Astrocyte (in vitro differentiated cells and primary cell): Measurements from ENCODE around the gene TBKBP1. TPM values are rescaled to one million over a fixed set of nuclear protein-coding genes. Genes with fewer than 3 reads are reported as not detected.
A peak's percentile ranks its signal among the peaks of the same experiment; 100 is the strongest.

Experiments used
- DNase-seq: peaks from one replicate; pipeline ENCODE4 v3.0.0-alpha.2; 2010; ENCODE audit warnings: low read depth
- FAIRE-seq: peaks from 2 replicates; lab custom pipeline; 2011; peaks lifted over from hg19 to GRCh38; lab: Jason Lieb, UNC
- H2AFZ ChIP-seq: 2 replicates; pipeline ENCODE4 v1.6.0; 2012; ENCODE audit warnings: low read depth, low read length, inconsistent platforms
- H3K27ac ChIP-seq: 2 replicates; pipeline ENCODE4 v1.5.1; 2011; ENCODE audit warnings: low read depth, low read length, inconsistent platforms
- H3K27me3 ChIP-seq: 2 replicates; pipeline ENCODE4 v1.6.0; 2011; ENCODE audit warnings: low read length, inconsistent platforms; ENCODE audit not compliant: insufficient read depth
- H3K36me3 ChIP-seq: 2 replicates; pipeline ENCODE4 v1.5.1; 2011; ENCODE audit warnings: low read length, inconsistent platforms; ENCODE audit not compliant: insufficient read depth
- H3K4me1 ChIP-seq: 2 replicates; pipeline ENCODE4 v1.5.1; 2011; ENCODE audit warnings: low read length, inconsistent platforms; ENCODE audit not compliant: insufficient read depth
- H3K4me2 ChIP-seq: 2 replicates; pipeline ENCODE4 v1.6.0; 2012; ENCODE audit warnings: low read length, inconsistent platforms
- H3K4me3 ChIP-seq: 2 replicates; pipeline ENCODE4 v1.5.1; 2011; ENCODE audit warnings: low read depth, mild to moderate bottlenecking, low read length, inconsistent platforms; ENCODE audit not compliant: insufficient read depth
- H3K79me2 ChIP-seq: 2 replicates; pipeline ENCODE4 v1.6.0; 2012; ENCODE audit warnings: mild to moderate bottlenecking, low read length, inconsistent platforms; ENCODE audit not compliant: insufficient read depth
- H3K9ac ChIP-seq: 2 replicates; pipeline ENCODE4 v1.6.0; 2012; ENCODE audit warnings: mild to moderate bottlenecking, low read length, inconsistent platforms
- H3K9me3 ChIP-seq: 2 replicates; pipeline ENCODE4 v1.5.1; 2012; ENCODE audit warnings: low read depth, mild to moderate bottlenecking, low read length, inconsistent platforms; ENCODE audit not compliant: insufficient read depth
- H4K20me1 ChIP-seq: 2 replicates; pipeline ENCODE4 v1.6.0; 2012; ENCODE audit warnings: low read length, inconsistent platforms; ENCODE audit not compliant: insufficient read depth
- H3K27ac Mint-ChIP-seq: one replicate; pipeline ENCODE4 v1.8.0; 2021; ENCODE audit warnings: mild to moderate bottlenecking, mixed read lengths; ENCODE audit not compliant: unreplicated experiment
- H3K27me3 Mint-ChIP-seq: one replicate; pipeline ENCODE4 v1.8.0; 2021; ENCODE audit warnings: low read depth, mixed read lengths; ENCODE audit not compliant: unreplicated experiment
- H3K36me3 Mint-ChIP-seq: one replicate; pipeline ENCODE4 v1.8.0; 2021; ENCODE audit warnings: low read depth, mixed read lengths; ENCODE audit not compliant: unreplicated experiment
- H3K4me1 Mint-ChIP-seq: one replicate; pipeline ENCODE4 v1.8.0; 2021; ENCODE audit warnings: low read depth, mixed read lengths; ENCODE audit not compliant: unreplicated experiment
- H3K4me3 Mint-ChIP-seq: one replicate; pipeline ENCODE4 v1.8.0; 2021; ENCODE audit warnings: mild to moderate bottlenecking, moderate library complexity, mixed read lengths; ENCODE audit not compliant: unreplicated experiment
- H3K9me3 Mint-ChIP-seq: one replicate; pipeline ENCODE4 v1.8.0; 2021; ENCODE audit warnings: mild to moderate bottlenecking, mixed read lengths; ENCODE audit not compliant: unreplicated experiment
- EZH2 ChIP-seq: IDR thresholded peaks from 2 replicates; pipeline ENCODE4 v1.6.1; 2012; ENCODE audit warnings: mild to moderate bottlenecking, low read length, inconsistent platforms; ENCODE audit not compliant: insufficient read depth
- total RNA-seq: library from RNA; stranded (reverse); gene quantifications from 2 replicates; pipeline ENCODE4 v1.2.1, GENCODE V29; 2021
- TF ChIP-seq, protein P1 (sequence below): IDR thresholded peaks from 2 replicates; pipeline ENCODE4 v1.5.1; 2011; ENCODE audit warnings: low read depth, mild to moderate bottlenecking, inconsistent platforms, low read length, moderate library complexity; ENCODE audit not compliant: insufficient read depth

TBKBP1 gene
- total RNA-seq, 1 donor from 2014 or later = 26.7 TPM

GRCh38 chr17:47692895-47693730 is 848 bp upstream of the TBKBP1 start:
- peak overlapping the region; percentile 84 for H3K4me3 Mint-ChIP-seq
- Histone ChIP-seq H4K20me1 (peaks cover 19% of the 10 kb centered on the region), H3K4me2 (peak overlapping the region; percentile 97), H3K36me3 (no peaks in the 10 kb centered on the region), H3K27ac (no peak overlapping the region), H3K9me3 (no peaks in the 10 kb centered on the region), H2AFZ (no peak overlapping the region), H3K4me1 (peaks cover 12% of the 10 kb centered on the region), H3K27me3 (no peaks in the 10 kb centered on the region), H3K9ac (peak overlapping the region; percentile 68), H3K79me2 (no peaks in the 10 kb centered on the region), H3K4me3 (peak overlapping the region; percentile 53)
- peaks cover 20% of the 10 kb centered on the region for H3K4me1 Mint-ChIP-seq
- TF ChIP-seq EZH2 = no peak
- TF ChIP-seq, protein P1, sequence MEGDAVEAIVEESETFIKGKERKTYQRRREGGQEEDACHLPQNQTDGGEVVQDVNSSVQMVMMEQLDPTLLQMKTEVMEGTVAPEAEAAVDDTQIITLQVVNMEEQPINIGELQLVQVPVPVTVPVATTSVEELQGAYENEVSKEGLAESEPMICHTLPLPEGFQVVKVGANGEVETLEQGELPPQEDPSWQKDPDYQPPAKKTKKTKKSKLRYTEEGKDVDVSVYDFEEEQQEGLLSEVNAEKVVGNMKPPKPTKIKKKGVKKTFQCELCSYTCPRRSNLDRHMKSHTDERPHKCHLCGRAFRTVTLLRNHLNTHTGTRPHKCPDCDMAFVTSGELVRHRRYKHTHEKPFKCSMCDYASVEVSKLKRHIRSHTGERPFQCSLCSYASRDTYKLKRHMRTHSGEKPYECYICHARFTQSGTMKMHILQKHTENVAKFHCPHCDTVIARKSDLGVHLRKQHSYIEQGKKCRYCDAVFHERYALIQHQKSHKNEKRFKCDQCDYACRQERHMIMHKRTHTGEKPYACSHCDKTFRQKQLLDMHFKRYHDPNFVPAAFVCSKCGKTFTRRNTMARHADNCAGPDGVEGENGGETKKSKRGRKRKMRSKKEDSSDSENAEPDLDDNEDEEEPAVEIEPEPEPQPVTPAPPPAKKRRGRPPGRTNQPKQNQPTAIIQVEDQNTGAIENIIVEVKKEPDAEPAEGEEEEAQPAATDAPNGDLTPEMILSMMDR = no peak
- peaks cover 7% of the 10 kb centered on the region for H3K36me3 Mint-ChIP-seq
- no peaks in the 10 kb centered on the region for H3K27me3 Mint-ChIP-seq
- DNase-seq = no peak
- H3K9me3 Mint-ChIP-seq = no peaks in the 10 kb centered on the region
- peak overlapping the region; percentile 27 for H3K27ac Mint-ChIP-seq
- no peak for FAIRE-seq

- Histone ChIP-seq H3K36me3 (no peaks in the 10 kb centered on the region), H3K4me1 (peaks cover 12% of the 10 kb centered on the region), H3K4me3 (peak overlapping the region; percentile 62), H3K27ac (no peak overlapping the region), H3K4me2 (peak overlapping the region; percentile 97), H4K20me1 (peaks cover 32% of the 10 kb centered on the region), H3K79me2 (no peaks in the 10 kb centered on the region), H2AFZ (peak overlapping the region; percentile 85), H3K9me3 (no peaks in the 10 kb centered on the region), H3K27me3 (no peaks in the 10 kb centered on the region), H3K9ac (peak overlapping the region; percentile 73)
- Mint-ChIP-seq H3K9me3 (no peaks in the 10 kb centered on the region), H3K36me3 (peaks cover 10% of the 10 kb centered on the region), H3K27me3 (no peaks in the 10 kb centered on the region), H3K4me1 (peaks cover 17% of the 10 kb centered on the region), H3K27ac (peak overlapping the region; percentile 2), H3K4me3 (peak overlapping the region; percentile 83)
- TF ChIP-seq, protein P1 = no peak
- no peak for TF ChIP-seq EZH2
- DNase-seq = peak; percentile 28
- FAIRE-seq = no peak
Measured at GRCh38 chr17:47694581-47695428, 844 bp downstream of the TBKBP1 start.
